Measurements from ENCODE around the gene LDAF1. TPM values are rescaled to one million over a fixed set of nuclear protein-coding genes. Genes with fewer than 3 reads are reported as not detected.

Gene LDAF1
- total RNA-seq, 1 experiment from 2014 or later, result 18.7 TPM

GRCh38 chr16:21167360-21167759 lies 8.9 kb downstream of the LDAF1 start:
- Mint-ChIP-seq H3K9me3 (no peaks in the 10 kb centered on the region), H3K4me3 (no peak overlapping the region), H3K36me3 (ENCODE audit: insufficient read depth in 1 of 3, low read depth in 3 of 3) (peaks cover 22 to 70% (median 58%) of the 10 kb centered on the region in 3 experiments; a peak in 6 of 7 replicates), H3K4me1 (peaks cover 0 to 3% of the 10 kb centered on the region in 2 experiments; a peak in 2 of 4 replicates), H3K27ac (peak overlapping the region in 1 of 3 experiments; percentile 79; a peak in 2 of 7 replicates), H3K27me3 (ENCODE audit: low read depth) (no peaks in the 10 kb centered on the region)
- no peak overlapping the region for H3K27ac ChIP-seq (ENCODE audit: insufficient read length, low read depth, low read length)
- no peak for TF ChIP-seq CTCF (conservative IDR thresholded peaks at IDR 0.05)
- no peaks in the 10 kb centered on the region for H3K23me2 ChIP-seq (ENCODE audit: insufficient read length, low read depth, low read length, poor library complexity, severe bottlenecking)
- no peak overlapping the region for H3K18ac ChIP-seq (ENCODE audit: insufficient read length, low read depth, low read length)
- H3K14ac ChIP-seq (ENCODE audit: insufficient read depth, low read length), result no peak overlapping the region
- H3K4me2 ChIP-seq (ENCODE audit: insufficient read depth, insufficient read length, low read length), result no peak overlapping the region
- H4K20me1 ChIP-seq (ENCODE audit: control insufficient read depth, insufficient read depth, insufficient read length), result no peaks in the 10 kb centered on the region
- H2BK5ac ChIP-seq (ENCODE audit: insufficient read length, low read length), result no peak overlapping the region
- no peaks in the 10 kb centered on the region for H3K79me2 ChIP-seq (ENCODE audit: insufficient read depth, low read length)
- no peak overlapping the region for H3K4ac ChIP-seq (ENCODE audit: low read depth, low read length)
- no peak overlapping the region for H3T11ph ChIP-seq (ENCODE audit: low read length)
- H4K8ac ChIP-seq (replicated peaks; ENCODE audit: insufficient read length, low read depth, low read length), result no peak overlapping the region
- H3K4me1 ChIP-seq (ENCODE audit: insufficient read depth, low read length), result no peaks in the 10 kb centered on the region
- H2BK20ac ChIP-seq (ENCODE audit: low read depth, low read length, poor library complexity, severe bottlenecking), result no peak overlapping the region
- no peaks in the 10 kb centered on the region for H3K9me3 ChIP-seq (ENCODE audit: control insufficient read depth, low read depth, low read length)
- H4K91ac ChIP-seq (ENCODE audit: insufficient read length, low read depth, low read length), result no peak overlapping the region
- H3K23ac ChIP-seq (ENCODE audit: insufficient read length, low read depth, low read length), result no peak overlapping the region
- H4K5ac ChIP-seq (ENCODE audit: insufficient read length, low read depth, low read length), result no peak overlapping the region
- no CpG with 5 or more reads among the region's 9 CpGs for WGBS (ENCODE audit: extremely low coverage, insufficient read length, low lambda C conversion rate)
- no peak overlapping the region for H2BK15ac ChIP-seq (ENCODE audit: low read depth, low read length)
- H2AK5ac ChIP-seq (ENCODE audit: insufficient read length, low read length), result no peak overlapping the region
- H3K9ac ChIP-seq (ENCODE audit: extremely low read depth, insufficient read length, low read length), result no peak overlapping the region
- H2AFZ ChIP-seq (ENCODE audit: low read length), result no peak overlapping the region
- no peaks in the 10 kb centered on the region for H3K27me3 ChIP-seq (ENCODE audit: insufficient read depth, low read length)
- H3K79me1 ChIP-seq (ENCODE audit: insufficient read depth, low read depth, low read length, poor library complexity, severe bottlenecking), result no peaks in the 10 kb centered on the region
- H2BK120ac ChIP-seq (ENCODE audit: low read depth, low read length, poor library complexity, severe bottlenecking), result no peak overlapping the region
- H3K56ac ChIP-seq (ENCODE audit: insufficient read length, low read depth, low read length), result no peak overlapping the region
- no peak for DNase-seq
- H2BK12ac ChIP-seq (ENCODE audit: insufficient read length, low read depth, low read length), result no peak overlapping the region
